Stimulated activated effector memory CD8-positive, alpha-beta T cell treated with anti-CD3 and anti-CD28 coated beads, Interleukin-12 subunit alpha, Interleukin-12 subunit beta, amount 100 ng/mL, for 72 hours (primary cell): Measurements from ENCODE around the gene SFT2D3.

Experiments used
- ATAC-seq: fragments of 150-1000 bp; cut with Tn5 transposase; 2 replicates; pipeline ENCODE4 v1.10.0; 2021
- DNase-seq, 2 donors: peaks; one replicate each; pipeline ENCODE4 v3.0.0; 2021 to 2022; ENCODE audit warnings: low spot score in 2 of 2
- H3K27ac Mint-ChIP-seq: one replicate; pipeline ENCODE4 v1.8.0; 2022; ENCODE audit warnings: mild to moderate bottlenecking, mixed read lengths
- H3K36me3 Mint-ChIP-seq: one replicate; pipeline ENCODE4 v1.8.0; 2022; ENCODE audit warnings: mild to moderate bottlenecking, mixed read lengths
- H3K4me1 Mint-ChIP-seq: one replicate; pipeline ENCODE4 v1.8.0; 2022; ENCODE audit warnings: mixed read lengths
- H3K4me3 Mint-ChIP-seq: one replicate; pipeline ENCODE4 v1.8.0; 2022; ENCODE audit warnings: mild to moderate bottlenecking, mixed read lengths
- H3K9me3 Mint-ChIP-seq: one replicate; pipeline ENCODE4 v1.8.0; 2022; ENCODE audit warnings: mixed read lengths

The SFT2D3 gene

GRCh38 chr2:127690696-127691095, 10.6 kb upstream of the SFT2D3 start:
- H3K27ac Mint-ChIP-seq = no peak overlapping the region
- H3K4me1 Mint-ChIP-seq = no peaks in the 10 kb centered on the region
- H3K4me3 Mint-ChIP-seq = no peak overlapping the region

GRCh38 chr2:127694986-127695385, 6.3 kb upstream of the SFT2D3 start:
- ATAC-seq = no peak

More at GRCh38 chr2:127690696-127691095, 10.6 kb upstream of the SFT2D3 start:
- H3K9me3 Mint-ChIP-seq = peaks cover 12% of the 10 kb centered on the region
- ATAC-seq (no peak), DNase-seq (no peak)
- H3K36me3 Mint-ChIP-seq = no peaks in the 10 kb centered on the region

GRCh38 chr2:127695491-127696472, 5.5 kb upstream of the SFT2D3 start:
- Mint-ChIP-seq H3K9me3 (peaks cover 12% of the 10 kb centered on the region), H3K4me3 (no peak overlapping the region), H3K4me1 (peaks cover 8% of the 10 kb centered on the region), H3K27ac (no peak overlapping the region), H3K36me3 (peaks cover 8% of the 10 kb centered on the region)
- ATAC-seq (peak; percentile 79), DNase-seq (no peak)

More at GRCh38 chr2:127694986-127695385, 6.3 kb upstream of the SFT2D3 start:
- no peak for DNase-seq
- Mint-ChIP-seq H3K27ac (no peak overlapping the region), H3K4me3 (no peak overlapping the region), H3K9me3 (peaks cover 12% of the 10 kb centered on the region), H3K4me1 (no peaks in the 10 kb centered on the region), H3K36me3 (peaks cover under 1% of the 10 kb centered on the region)

GRCh38 chr2:127697482-127698180, 3.7 kb upstream of the SFT2D3 start:
- no peak overlapping the region for H3K4me3 Mint-ChIP-seq
- peaks cover 8% of the 10 kb centered on the region for H3K4me1 Mint-ChIP-seq
- no peak for ATAC-seq
- peaks cover 21% of the 10 kb centered on the region for H3K36me3 Mint-ChIP-seq
- no peaks in the 10 kb centered on the region for H3K9me3 Mint-ChIP-seq
- H3K27ac Mint-ChIP-seq = peak overlapping the region; percentile 36
- DNase-seq = no peak

- H3K36me3 Mint-ChIP-seq = peaks cover 31% of the 10 kb centered on the region
- H3K4me1 Mint-ChIP-seq = peaks cover 8% of the 10 kb centered on the region
- no peaks in the 10 kb centered on the region for H3K9me3 Mint-ChIP-seq
- H3K27ac Mint-ChIP-seq = peak overlapping the region; percentile 43
- DNase-seq (no peak), ATAC-seq (no peak)
- no peak overlapping the region for H3K4me3 Mint-ChIP-seq
Observed at GRCh38 chr2:127698553-127699355, 2.5 kb upstream of the SFT2D3 start.

GRCh38 chr2:127700527-127701192, 637 bp upstream of the SFT2D3 start:
- H3K4me3 Mint-ChIP-seq = peak overlapping the region; percentile 88
- peak overlapping the region; percentile 94 for H3K27ac Mint-ChIP-seq
- peaks cover 50% of the 10 kb centered on the region for H3K36me3 Mint-ChIP-seq
- peak; percentile 6 for ATAC-seq
- H3K9me3 Mint-ChIP-seq = no peaks in the 10 kb centered on the region
- peak in 1 of 2 donors; percentile 58 for DNase-seq
- H3K4me1 Mint-ChIP-seq = peaks cover 22% of the 10 kb centered on the region

DNA sequence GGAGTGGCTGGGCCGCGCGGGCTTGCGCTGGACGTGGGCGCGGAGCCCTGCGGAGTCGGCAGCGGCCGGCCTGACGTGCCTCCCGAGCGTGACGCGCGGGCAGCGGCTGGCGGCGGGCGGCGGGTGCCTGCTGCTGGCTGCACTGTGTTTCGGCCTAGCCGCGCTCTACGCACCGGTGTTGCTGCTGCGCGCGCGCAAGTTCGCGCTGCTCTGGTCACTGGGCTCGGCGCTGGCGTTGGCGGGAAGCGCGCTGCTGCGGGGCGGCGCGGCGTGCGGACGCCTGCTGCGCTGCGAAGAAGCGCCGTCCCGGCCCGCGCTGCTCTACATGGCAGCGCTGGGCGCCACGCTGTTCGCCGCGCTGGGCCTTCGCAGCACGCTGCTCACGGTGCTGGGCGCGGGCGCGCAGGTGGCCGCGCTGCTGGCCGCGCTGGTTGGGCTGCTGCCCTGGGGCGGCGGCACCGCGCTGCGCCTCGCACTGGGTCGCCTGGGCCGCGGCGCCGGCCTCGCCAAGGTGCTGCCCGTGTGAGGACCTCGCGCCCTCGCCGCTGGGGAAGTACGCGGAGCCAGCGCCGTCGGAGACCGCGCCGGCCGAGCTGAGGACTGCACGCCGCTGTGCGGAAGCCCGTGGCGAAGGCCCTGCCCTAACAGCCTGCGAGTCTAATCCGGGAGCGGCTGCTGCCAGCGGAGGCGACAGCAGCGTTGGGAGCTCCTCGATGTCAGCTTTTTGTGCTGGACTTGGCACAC, 526 bp downstream of the SFT2D3 start:
- peak; percentile 84 for ATAC-seq
- DNase-seq = peak; percentile 65 to 86
- no peaks in the 10 kb centered on the region for H3K9me3 Mint-ChIP-seq
- H3K36me3 Mint-ChIP-seq = peaks cover 61% of the 10 kb centered on the region
- H3K4me3 Mint-ChIP-seq = peak overlapping the region; percentile 88
- H3K27ac Mint-ChIP-seq = peak overlapping the region; percentile 94
- H3K4me1 Mint-ChIP-seq = peaks cover 22% of the 10 kb centered on the region

DNA sequence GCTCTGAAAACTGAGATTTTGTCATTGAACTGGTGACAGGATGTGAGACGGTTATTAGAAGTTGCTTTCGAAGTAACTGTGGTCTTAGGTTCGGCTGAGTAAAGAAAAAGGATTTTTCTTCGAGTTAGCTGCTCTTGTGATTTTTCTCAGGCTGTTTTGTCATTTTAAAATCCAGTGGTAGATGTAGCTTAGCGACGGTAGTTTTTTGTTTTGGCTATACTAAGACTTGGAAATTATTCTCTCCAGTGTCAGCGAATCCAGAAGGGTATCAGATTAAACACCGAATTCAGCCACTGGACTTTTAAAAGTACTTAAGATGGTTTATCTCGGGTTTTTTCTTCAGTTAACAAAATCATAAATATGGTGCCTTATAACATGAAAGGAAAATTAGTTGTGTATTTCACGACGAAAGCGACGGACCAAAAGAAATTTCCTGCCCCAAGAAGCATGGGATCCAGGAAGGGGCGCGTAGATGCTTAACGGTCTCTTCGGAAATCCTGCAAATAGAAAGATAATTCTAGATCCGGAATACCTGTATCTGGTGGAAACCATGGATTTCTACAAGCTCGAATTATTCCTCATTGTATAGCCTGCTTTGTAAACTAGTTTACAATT, 1.2 kb downstream of the SFT2D3 start:
- Mint-ChIP-seq H3K36me3 (peaks cover 68% of the 10 kb centered on the region), H3K4me3 (peak overlapping the region; percentile 88), H3K27ac (peak overlapping the region; percentile 87), H3K9me3 (no peaks in the 10 kb centered on the region), H3K4me1 (peaks cover 22% of the 10 kb centered on the region)
- no peak for DNase-seq
- no peak for ATAC-seq

DNA sequence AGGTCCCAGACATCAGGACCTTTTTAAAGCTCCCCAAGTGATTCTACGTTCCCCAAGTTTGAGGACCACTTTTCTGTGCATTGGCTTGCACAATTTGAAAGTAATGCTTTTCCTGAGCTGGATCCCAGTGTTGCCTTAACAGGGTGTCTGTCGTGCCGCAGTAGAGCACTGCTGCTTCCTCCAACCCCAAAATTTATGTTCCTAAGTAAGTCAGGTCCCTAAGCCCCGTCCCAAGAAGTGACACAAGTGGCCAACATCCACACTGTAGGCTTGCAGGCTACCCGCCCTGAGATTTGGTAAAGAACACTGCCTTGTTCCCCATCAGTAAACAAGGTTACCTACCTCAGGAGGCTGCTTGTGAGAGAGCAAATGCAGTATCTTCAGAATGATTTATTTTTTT, 2.0 kb downstream of the SFT2D3 start:
- Mint-ChIP-seq H3K9me3 (no peaks in the 10 kb centered on the region), H3K36me3 (peaks cover 76% of the 10 kb centered on the region), H3K4me1 (peaks cover 22% of the 10 kb centered on the region), H3K4me3 (peak overlapping the region; percentile 88), H3K27ac (no peak overlapping the region)
- DNase-seq (no peak), ATAC-seq (no peak)

- H3K4me3 Mint-ChIP-seq = no peak overlapping the region
- ATAC-seq (no peak), DNase-seq (no peak)
- peaks cover 22% of the 10 kb centered on the region for H3K4me1 Mint-ChIP-seq
- H3K27ac Mint-ChIP-seq = no peak overlapping the region
- no peaks in the 10 kb centered on the region for H3K9me3 Mint-ChIP-seq
- peaks cover 91% of the 10 kb centered on the region for H3K36me3 Mint-ChIP-seq
Observed at GRCh38 chr2:127704641-127705390, 3.5 kb downstream of the SFT2D3 start.

GRCh38 chr2:127705391-127706065, 4.2 kb downstream of the SFT2D3 start:
- H3K36me3 Mint-ChIP-seq = peaks cover 92% of the 10 kb centered on the region
- no peak overlapping the region for H3K27ac Mint-ChIP-seq
- H3K4me3 Mint-ChIP-seq = no peak overlapping the region

DNA sequence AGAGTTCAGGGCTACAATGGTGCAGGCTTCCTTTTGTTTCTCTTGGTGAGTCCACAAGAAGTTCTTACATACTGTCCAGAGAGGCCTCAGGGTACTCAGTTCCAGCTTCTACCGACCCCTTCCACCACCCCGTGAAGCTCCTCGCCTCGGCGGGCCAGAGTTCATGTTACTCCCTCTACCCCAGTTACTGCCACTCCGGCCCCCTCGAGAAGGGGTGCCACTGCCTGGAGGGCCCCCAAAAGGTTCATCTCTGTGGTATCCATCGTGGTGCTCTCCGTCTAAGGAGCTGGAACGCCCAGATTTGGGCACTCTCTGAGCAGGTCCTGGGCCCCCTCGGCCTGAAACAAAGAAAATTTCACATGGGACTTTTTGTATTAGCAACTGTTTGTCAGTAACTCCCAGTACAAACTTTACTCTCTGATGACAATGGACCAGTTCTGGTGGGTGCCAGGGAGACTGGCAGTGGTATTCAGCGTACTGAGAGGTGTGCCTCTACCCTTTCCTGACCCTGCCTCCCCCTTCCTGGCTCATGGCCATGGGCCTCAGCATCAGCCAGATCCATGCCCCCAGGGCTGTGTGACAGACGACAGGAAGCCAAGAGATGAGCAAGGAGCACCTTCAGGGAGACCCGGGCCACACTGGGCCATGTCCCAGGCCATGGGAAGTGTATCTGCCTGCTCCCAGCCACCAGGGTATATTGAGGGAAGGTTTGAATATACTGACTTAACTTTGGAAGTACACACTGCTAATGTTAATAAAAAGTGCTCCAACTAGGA, 5.1 kb downstream of the SFT2D3 start:
- no peak for ATAC-seq
- H3K9me3 Mint-ChIP-seq = no peaks in the 10 kb centered on the region
- H3K4me3 Mint-ChIP-seq = no peak overlapping the region
- peaks cover 14% of the 10 kb centered on the region for H3K4me1 Mint-ChIP-seq
- H3K36me3 Mint-ChIP-seq = peaks cover 84% of the 10 kb centered on the region
- DNase-seq = no peak
- peak overlapping the region; percentile 78 for H3K27ac Mint-ChIP-seq

More at GRCh38 chr2:127705391-127706065, 4.2 kb downstream of the SFT2D3 start:
- Mint-ChIP-seq H3K4me1 (peaks cover 16% of the 10 kb centered on the region), H3K9me3 (no peaks in the 10 kb centered on the region)
- no peak for DNase-seq
- no peak for ATAC-seq
